ENCODE data around the gene HS2ST1.
A peak's percentile ranks its signal among the peaks of the same experiment; 100 is the strongest.
"Not testable (repeated sequence)": the region's sequence is repeated elsewhere in the genome, so short reads cannot be mapped to it uniquely, and the experiment has no call there.

Gene HS2ST1

GRCh38 chr1:86914601-86914997 lies at the start of gene HS2ST1:
Gene HS2ST1, plus strand, starts transcription at chr1:86914635.
- DNase-seq, result no peak

DNA sequence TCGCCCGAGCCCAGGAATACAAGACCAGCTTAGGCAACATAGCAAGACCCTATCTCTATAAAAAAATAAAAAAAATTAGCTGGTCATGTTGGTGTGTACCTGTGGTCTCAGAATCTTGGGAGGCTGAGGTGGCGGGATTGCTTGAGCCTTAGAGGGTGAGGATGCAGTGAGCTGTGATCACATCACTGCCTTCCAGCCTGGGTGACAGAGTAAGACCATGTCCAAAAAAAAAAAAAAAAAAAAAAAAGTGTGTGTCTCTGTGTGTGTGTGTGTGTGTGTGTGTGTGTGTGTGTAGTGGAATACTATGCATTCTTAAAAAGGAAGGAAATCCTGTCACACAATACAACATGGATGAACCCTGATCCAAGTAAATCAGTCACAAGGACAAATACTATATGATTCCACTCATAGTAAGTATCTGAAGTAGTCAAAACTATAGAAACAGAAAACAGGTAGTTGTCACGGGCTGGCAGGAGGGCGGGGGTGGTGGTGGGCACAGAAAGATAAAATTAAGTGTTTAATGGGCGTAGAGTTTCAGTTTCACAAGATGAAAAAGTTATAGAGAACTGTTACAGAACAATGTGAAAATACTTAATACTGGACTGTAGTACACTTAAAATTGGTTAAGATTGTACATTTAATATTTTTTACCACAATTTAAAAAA lies 48.3 kb upstream of the HS2ST1 start:
- DNase-seq, result no peak

- DNase-seq, result no peak
Observed at GRCh38 chr1:86866665-86867064, 47.8 kb upstream of the HS2ST1 start.

GRCh38 chr1:86867278-86867677 lies 47.2 kb upstream of the HS2ST1 start:
- DNase-seq, result not testable (repeated sequence)

DNA sequence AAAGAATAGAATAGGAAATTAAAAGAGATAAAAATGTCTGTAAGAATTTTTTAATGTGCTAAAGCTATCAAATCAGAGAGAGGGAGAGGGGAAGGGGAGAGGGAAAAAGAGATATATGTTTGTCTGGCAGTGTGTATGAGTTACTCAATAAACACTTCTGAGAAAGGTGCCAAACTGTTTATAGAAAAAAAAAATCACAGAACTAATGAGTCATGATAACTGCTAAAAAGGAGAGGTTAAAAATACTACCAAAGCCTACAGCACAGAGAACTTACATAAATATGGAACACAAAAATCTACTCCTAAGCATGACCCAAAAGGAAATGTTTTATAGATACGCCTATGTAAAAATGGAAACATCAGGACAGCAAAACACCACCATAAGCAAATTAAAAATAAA lies 46.0 kb upstream of the HS2ST1 start:
- no peak for DNase-seq

DNA sequence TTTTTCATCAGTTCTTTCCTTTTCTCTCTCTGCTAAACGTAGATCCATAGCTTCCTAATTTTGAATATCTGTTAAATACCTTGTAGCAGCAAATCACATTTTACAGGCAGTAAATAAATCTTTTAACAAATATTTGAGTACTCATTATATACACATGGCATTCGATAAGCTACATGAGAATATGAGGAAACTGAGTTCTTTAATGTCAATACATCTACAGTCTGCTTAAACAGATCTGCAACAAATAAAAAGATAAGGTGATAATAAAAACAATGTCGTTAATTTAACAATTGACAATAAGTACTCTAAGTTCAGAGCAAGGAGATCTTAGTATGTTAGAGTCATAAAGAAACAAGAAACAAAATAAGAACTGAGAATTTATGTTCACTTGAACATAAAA lies 43.4 kb upstream of the HS2ST1 start:
- no peak for DNase-seq

GRCh38 chr1:86872086-86872485 lies 42.3 kb upstream of the HS2ST1 start:
- no peak for DNase-seq

DNA sequence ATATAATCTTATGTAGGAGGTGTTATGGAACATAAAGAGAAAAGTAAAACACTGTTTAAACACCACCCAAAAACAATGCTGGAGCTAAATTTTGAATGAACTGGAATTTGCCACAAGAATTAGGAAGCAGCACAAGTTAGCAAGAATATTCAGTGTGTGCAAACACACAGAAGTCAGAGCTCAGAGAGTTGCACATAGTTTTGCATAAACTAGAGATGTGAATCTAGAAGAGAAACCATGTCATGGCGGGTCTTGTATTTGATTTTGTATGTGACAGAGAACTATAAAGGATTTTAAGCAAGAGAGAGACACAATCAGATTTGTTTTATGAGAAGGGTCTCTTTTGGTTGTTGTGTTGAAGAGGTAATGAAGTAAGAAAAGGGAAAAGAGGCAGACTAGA lies 38.7 kb upstream of the HS2ST1 start:
- DNase-seq, result no peak

DNA sequence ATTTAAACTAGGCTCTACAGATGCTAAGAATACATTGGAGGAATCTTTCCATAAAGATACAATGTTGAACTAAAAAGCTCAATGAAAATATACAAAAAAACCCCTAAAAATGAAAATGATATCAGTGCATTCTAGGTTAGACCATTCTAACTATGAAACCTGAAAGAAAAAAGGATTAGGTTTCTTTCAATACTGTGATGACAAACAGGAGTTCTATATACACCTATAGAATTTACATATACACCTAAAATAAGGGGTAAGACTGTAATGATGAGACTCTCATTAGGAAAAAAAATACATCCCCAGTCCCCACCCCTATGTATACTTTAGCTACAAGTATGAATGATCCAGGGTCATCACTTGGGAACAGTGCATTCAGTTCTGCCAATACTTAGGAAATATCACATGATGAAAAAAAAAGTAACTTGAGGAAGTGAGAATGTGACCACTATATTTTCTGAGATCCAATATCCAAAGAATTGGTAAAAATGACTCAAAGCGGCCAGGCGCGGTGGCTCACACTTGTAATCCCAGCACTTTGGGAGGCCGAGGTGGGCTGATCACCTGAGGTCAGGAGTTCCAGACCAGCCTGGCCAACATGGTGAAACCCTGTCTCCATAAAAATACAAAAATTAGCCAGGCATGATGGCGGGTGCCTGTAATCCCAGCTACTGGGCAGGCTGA lies 26.8 kb upstream of the HS2ST1 start:
- DNase-seq, result no peak

- DNase-seq, result no peak
Observed at GRCh38 chr1:86888327-86888726, 26.1 kb upstream of the HS2ST1 start.

DNA sequence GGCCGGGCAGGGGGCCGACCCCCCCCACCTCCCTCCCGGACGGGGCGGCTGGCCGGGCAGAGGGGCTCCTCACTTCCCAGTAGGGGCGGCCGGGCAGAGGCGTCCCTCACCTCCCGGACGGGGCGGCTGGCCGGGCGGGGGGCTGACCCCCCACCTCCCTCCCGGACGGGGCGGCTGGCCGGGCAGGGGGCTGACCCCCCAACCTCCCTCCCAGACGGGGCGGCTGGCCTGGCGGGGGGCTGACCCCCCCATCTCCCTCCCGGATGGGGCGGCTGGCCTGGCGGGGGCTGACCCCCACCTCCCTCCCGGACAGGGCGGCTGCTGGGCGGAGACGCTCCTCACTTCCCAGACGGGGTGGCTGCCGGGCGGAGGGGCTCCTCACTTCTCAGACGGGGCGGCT lies 15.0 kb upstream of the HS2ST1 start:
- DNase-seq, result not testable (repeated sequence)

GRCh38 chr1:86905875-86906274 lies 8.6 kb upstream of the HS2ST1 start:
- no peak for DNase-seq

GRCh38 chr1:86906419-86906818 lies 8.0 kb upstream of the HS2ST1 start:
- no peak for DNase-seq

GRCh38 chr1:86912281-86912900 lies 2.0 kb upstream of the HS2ST1 start:
- no peak for DNase-seq

GRCh38 chr1:86913399-86913895 lies 988 bp upstream of the HS2ST1 start:
- DNase-seq, result no peak

- peak; percentile 56 for DNase-seq
Observed at GRCh38 chr1:86913896-86914600, 387 bp upstream of the HS2ST1 start, which contains the start of gene SELENOF. Gene SELENOF, minus strand, starts transcription at chr1:86914126. Its CDS starts 15 bp downstream, at chr1:86914111.

DNA sequence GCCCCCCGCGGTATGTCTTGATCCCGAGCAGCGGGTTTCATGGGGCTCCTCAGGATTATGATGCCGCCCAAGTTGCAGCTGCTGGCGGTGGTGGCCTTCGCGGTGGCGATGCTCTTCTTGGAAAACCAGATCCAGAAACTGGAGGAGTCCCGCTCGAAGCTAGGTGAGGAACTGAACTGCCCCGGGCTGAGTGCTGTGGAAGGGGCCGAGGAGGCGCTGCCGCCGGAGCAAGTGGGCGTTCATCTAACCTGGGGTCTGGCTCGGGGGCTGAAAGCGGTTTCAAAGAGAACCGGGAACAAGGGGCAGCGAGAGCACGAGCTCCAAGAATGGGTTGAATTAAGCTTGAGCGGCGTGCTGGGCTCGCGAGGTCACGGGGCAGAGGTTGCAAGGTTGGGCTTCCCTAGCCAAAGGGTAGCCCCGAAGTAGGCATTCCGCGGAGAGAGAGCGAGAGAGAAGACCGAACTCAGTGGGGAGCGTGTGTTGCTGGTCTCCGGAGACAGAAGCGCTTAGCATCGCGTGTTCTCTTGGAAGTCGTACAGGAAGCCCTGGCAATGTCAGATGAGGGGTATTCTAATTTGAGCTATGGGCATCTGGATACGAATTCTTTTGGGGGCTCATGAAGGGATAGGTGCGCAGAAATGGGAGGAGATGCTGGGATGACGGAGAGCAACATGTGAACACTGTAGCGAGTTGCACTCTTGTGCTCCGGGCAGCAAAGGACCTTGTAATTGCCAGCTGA lies 732 bp downstream of the HS2ST1 start:
- DNase-seq, result no peak

DNA sequence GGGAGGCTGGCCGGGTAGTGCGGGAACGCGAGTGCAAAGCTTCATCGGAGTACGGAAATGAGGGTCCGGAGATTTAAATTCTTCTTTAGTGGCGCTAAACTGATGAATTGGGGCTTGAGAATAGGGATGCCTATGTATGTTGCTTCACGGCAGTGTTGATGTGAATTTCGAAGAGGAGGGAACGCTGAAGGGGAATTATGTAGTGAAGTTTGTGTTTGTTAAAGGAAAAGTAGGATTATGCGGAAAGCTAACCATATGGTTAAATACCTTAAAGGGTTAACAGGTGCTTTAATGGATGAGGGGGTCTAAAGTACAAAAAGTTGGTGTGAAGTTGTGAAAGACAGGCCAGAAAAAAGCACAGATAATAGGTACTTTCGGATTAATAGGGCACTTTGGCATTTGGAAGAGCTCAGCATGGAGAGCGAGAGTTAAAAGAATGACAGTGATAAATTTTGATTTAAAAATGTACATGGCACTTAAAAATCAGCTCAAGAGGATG lies 1.4 kb downstream of the HS2ST1 start:
- no peak for DNase-seq

DNA sequence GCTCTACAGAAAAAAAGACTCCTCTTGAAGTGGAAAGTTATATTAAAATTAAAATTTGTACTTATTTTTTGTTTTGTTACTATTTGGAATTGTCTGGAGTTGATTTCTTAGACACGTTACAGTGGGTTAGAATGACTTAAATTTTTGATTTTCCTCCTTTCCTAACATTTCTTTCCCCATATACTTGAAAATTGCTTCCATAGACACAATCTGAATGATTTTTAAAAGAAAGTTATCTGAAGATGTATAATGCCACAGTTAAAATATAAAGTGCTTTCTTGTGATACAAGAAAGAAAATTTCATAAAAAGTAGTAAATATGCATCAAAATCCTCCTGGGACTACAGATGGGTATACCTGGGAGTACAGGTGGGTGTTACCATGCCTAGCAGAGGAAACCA lies 2.3 kb downstream of the HS2ST1 start:
- no peak for DNase-seq

DNA sequence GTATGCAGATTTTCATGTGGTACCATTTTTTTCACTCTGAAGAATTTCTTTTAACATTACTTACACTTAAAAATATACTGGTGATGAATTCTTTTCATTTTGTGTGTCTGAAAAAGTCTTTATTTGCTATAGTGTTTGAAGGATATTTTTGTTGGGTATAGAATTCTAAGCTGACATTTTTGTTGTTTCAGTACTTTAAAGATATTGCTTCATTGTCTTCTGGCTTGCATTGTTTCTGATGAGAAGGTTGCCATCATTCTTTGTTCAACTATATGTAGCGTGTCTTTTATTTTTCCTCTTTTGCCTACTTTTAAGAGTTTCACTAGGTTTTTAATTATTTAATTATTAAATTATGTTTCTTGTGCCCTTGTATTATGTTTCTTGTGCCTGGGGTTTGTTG lies 8.0 kb downstream of the HS2ST1 start:
- no peak for DNase-seq

DNA sequence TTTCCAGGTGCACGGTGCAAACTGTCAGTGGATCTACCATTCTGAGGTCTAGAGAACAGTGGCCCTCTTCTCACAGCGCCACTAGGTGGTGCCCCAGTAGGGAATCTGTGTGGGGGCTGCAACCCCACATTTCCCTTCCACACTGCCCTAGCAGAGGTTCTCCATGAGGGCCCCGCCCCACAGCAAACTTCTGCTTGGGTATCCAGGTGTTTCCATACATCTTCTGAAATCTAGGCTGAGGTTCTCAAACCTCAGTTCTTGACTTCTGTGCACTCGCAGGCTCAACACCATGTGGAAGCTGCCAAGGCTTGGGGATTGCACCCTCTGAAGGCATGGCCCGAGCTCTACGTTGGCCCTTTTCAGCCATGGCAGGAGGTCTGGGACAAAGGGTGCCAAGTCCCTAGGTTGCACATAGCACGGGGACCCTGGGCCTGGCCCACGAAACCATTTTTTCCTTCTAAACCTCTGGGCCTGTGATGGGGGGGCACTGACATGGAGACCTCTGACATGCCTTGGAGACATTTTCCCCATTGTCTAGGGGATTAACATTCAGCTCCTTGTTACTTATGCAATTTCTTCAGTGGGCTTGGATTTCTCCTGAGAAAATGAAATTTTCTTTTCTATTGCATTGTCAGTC lies 10.0 kb downstream of the HS2ST1 start:
- no peak for DNase-seq

DNA sequence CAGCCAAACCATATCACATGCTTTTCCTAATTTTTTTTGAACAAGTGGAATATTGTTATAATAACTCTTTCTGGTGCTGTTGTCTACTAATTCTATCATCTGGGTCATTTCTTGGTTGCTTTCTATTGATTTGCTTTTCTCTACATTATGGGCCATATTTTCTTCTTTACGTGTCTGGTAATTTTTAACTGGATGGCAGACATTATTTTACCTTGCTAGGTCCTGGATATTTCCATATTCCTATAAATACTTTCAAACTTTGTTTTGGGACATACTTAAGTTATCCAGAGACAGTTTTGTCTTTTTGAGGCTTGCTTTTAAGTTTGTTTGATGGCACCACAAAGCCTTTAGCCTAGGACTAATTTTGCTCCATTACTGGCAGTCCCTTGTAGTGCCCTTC lies 11.3 kb downstream of the HS2ST1 start:
- no peak for DNase-seq

Measured in 8988T (cell line).